Measurements from ENCODE around the gene EPHA6.

- no peak for TF ChIP-seq POLR2A (IDR thresholded peaks at IDR 0.05; ENCODE audit: low read depth, low read length)
- TF ChIP-seq POLR2AphosphoS5 (IDR thresholded peaks at IDR 0.05; ENCODE audit: low read depth, low read length) = no peak
Observed at GRCh38 chr3:97772926-97773325, 958.5 kb downstream of the EPHA6 start.
